Astrocyte of the spinal cord (primary cell): ENCODE results near the gene UBR7.

Source experiments
- DNase-seq: peaks from one replicate; pipeline ENCODE4 v3.0.0; 2011; ENCODE audit warnings: low read depth, low spot score
- H3K4me3 ChIP-seq: 2 replicates; pipeline ENCODE4 v1.5.1; 2011; ENCODE audit warnings: low read depth, mild to moderate bottlenecking, low read length, moderate library complexity
- CTCF ChIP-seq: IDR thresholded peaks from 2 replicates; pipeline ENCODE4 v1.5.1; 2012; ENCODE audit warnings: low read depth, mild to moderate bottlenecking, low read length, inconsistent platforms
- in situ Hi-C: cut with HindIII; loops from 2 replicates; pipeline ENCODE4 v1.10.0; 2017; ENCODE audit warnings: low sequenced_read_pairs

The UBR7 gene

GRCh38 chr14:93239869-93240677 is 33.0 kb downstream of the UBR7 start:
- DNase-seq: peak; percentile 67
- in situ Hi-C loops: no loop called here

GRCh38 chr14:93240678-93241000 is 33.6 kb downstream of the UBR7 start:
- TF ChIP-seq CTCF: no peak
- no peak for DNase-seq
- no peak overlapping the region for H3K4me3 ChIP-seq
- in situ Hi-C loops: no loop called here

More at GRCh38 chr14:93239869-93240677, 33.0 kb downstream of the UBR7 start:
- no peak for TF ChIP-seq CTCF
- H3K4me3 ChIP-seq: no peak overlapping the region

GRCh38 chr14:93245764-93246420 is 38.8 kb downstream of the UBR7 start:
- no peak for TF ChIP-seq CTCF
- in situ Hi-C loops: no loop called here
- DNase-seq: no peak
- no peak overlapping the region for H3K4me3 ChIP-seq

- DNase-seq: no peak
- no peak for TF ChIP-seq CTCF
- in situ Hi-C loops: no loop called here
- H3K4me3 ChIP-seq: no peak overlapping the region
Measured at GRCh38 chr14:93246534-93246933, 39.5 kb downstream of the UBR7 start.

GRCh38 chr14:93249128-93249831 is 42.2 kb downstream of the UBR7 start:
- in situ Hi-C loops: no loop called here
- no peak for DNase-seq
- H3K4me3 ChIP-seq: no peak overlapping the region

GRCh38 chr14:93262446-93262845 is 55.4 kb downstream of the UBR7 start:
- H3K4me3 ChIP-seq: no peak overlapping the region
- no peak for DNase-seq
- in situ Hi-C loops: no loop called here
- no peak for TF ChIP-seq CTCF

More at GRCh38 chr14:93249128-93249831, 42.2 kb downstream of the UBR7 start:
- TF ChIP-seq CTCF: no peak
